Colonic mucosa (tissue), 4 donors: ENCODE data around the gene OPCML. TPM values are rescaled to one million over a fixed set of nuclear protein-coding genes. Genes with fewer than 3 reads are reported as not detected.

ENCODE experiments used
- DNase-seq: peaks from one replicate; pipeline ENCODE4 v3.0.0-alpha.2; 2020
- H3K27ac ChIP-seq: fragments of 200-600 bp; one replicate; pipeline ENCODE4 v1.8.0; 2021
- H3K27me3 ChIP-seq: fragments of 200-600 bp; one replicate; pipeline ENCODE4 v1.8.0; 2021
- H3K36me3 ChIP-seq: fragments of 200-600 bp; one replicate; pipeline ENCODE4 v1.8.0; 2021
- H3K4me1 ChIP-seq: fragments of 200-600 bp; one replicate; pipeline ENCODE4 v1.8.0; 2021; ENCODE audit warnings: mild to moderate bottlenecking
- H3K4me3 ChIP-seq: fragments of 200-600 bp; one replicate; pipeline ENCODE4 v1.8.0; 2021
- H3K9ac ChIP-seq, 2 donors: one replicate each; pipeline ENCODE4 v1.7.0; 2013; ENCODE audit warnings: control low read depth in 2 of 2, low read depth in 2 of 2, low read length in 2 of 2
- H3K9me3 ChIP-seq: fragments of 200-600 bp; one replicate; pipeline ENCODE4 v1.8.0; 2021
- intact Hi-C: fragments of 100-400 bp; cut with DNase I; formaldehyde crosslinking; loops from one replicate; pipeline ENCODE4 v1.14.1; 2022
- total RNA-seq, 2 donors: library from RNA; stranded (reverse); fragmentation: NEBNext Ultra II Directional in 1 of 2; extraction: Animal tissue kit (Norgen Biotek cat#: 25700) in 1 of 2; gene quantifications; one replicate each; pipeline ENCODE4 v1.2.1, GENCODE V29; 2021
- TF ChIP-seq, protein P1 (sequence below): fragments of 200-600 bp; IDR thresholded peaks from one replicate; pipeline ENCODE4 v1.8.0; 2022; ENCODE audit warnings: antibody characterized with exemption, mild to moderate bottlenecking
- donor health status: healthy.
- donor health status: DM: no; HTN: no; CAD: no.
- donor health status: DM: no; HTN: no; CAD: no.

OPCML gene
- total RNA-seq, 2 donors from 2014 or later: 0.08 TPM; not detected in 1

DNA sequence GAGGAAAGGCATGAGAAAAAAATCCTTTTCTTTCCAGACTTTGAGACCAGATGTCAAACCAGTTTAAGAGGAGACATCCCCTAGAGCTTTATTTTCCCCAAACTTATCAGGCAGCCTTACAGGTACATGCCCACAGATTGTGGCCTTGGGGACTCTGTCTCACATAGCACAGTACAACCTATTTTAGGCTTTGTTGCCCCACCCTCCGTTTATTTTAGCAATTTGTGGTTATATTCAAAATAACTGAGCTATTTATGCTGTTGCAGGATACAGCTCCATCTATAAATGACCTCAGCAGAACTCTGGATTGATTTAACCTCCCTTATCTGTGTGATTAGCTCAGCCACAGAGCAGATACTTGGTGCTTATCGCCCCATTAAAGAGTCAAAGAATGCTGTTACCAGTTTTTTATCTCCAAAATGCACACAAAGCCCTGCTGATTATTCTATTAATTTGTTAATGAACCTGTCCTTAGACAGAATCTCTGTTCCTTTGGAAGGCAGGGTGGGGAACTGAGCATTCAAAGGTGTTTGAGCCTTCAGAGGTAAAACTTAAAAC is 525.2 kb downstream of the OPCML start:
- Histone ChIP-seq H3K9me3 (no peaks in the 10 kb centered on the region), H3K9ac (no peak overlapping the region), H3K4me3 (no peak overlapping the region), H3K4me1 (no peaks in the 10 kb centered on the region), H3K27me3 (no peaks in the 10 kb centered on the region), H3K36me3 (no peaks in the 10 kb centered on the region), H3K27ac (no peak overlapping the region)
- intact Hi-C loops: no loop called here
- TF ChIP-seq, protein P1, sequence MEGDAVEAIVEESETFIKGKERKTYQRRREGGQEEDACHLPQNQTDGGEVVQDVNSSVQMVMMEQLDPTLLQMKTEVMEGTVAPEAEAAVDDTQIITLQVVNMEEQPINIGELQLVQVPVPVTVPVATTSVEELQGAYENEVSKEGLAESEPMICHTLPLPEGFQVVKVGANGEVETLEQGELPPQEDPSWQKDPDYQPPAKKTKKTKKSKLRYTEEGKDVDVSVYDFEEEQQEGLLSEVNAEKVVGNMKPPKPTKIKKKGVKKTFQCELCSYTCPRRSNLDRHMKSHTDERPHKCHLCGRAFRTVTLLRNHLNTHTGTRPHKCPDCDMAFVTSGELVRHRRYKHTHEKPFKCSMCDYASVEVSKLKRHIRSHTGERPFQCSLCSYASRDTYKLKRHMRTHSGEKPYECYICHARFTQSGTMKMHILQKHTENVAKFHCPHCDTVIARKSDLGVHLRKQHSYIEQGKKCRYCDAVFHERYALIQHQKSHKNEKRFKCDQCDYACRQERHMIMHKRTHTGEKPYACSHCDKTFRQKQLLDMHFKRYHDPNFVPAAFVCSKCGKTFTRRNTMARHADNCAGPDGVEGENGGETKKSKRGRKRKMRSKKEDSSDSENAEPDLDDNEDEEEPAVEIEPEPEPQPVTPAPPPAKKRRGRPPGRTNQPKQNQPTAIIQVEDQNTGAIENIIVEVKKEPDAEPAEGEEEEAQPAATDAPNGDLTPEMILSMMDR: no peak
- DNase-seq: no peak

DNA sequence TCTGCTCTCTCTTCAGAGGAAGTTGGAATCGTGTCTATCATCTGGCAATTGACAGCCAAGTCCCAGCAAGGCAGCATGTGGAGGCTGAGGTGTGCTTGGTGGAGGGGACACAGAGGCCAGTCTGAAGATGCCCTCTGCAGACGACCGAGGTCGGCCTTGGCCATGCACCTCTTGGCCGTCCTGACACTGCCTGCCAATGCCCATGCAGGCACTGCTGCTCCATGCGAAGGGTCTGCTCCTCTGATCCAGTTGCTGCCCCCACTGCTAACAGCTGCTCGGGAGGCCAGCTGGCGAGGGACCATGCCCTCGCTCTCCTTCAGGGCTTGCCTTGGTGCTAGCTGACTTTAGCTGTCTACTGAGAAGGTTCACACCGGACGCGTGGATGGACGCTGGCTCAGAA is 527.9 kb downstream of the OPCML start:
- no peak overlapping the region for H3K9ac ChIP-seq
- no peak overlapping the region for H3K4me3 ChIP-seq
- intact Hi-C loops: no loop called here
- H3K27ac ChIP-seq: no peak overlapping the region
- DNase-seq: no peak
- no peaks in the 10 kb centered on the region for H3K4me1 ChIP-seq
- no peaks in the 10 kb centered on the region for H3K9me3 ChIP-seq
- TF ChIP-seq, protein P1: no peak
- no peaks in the 10 kb centered on the region for H3K27me3 ChIP-seq
- H3K36me3 ChIP-seq: no peaks in the 10 kb centered on the region

- TF ChIP-seq, protein P1: no peak
- Histone ChIP-seq H3K4me1 (no peaks in the 10 kb centered on the region), H3K27me3 (no peaks in the 10 kb centered on the region), H3K36me3 (no peaks in the 10 kb centered on the region), H3K27ac (no peak overlapping the region), H3K9me3 (no peaks in the 10 kb centered on the region), H3K9ac (no peak overlapping the region), H3K4me3 (no peak overlapping the region)
- intact Hi-C loops: no loop called here
- DNase-seq: no peak
Measured at GRCh38 chr11:132999516-132999915, 532.8 kb downstream of the OPCML start.

DNA sequence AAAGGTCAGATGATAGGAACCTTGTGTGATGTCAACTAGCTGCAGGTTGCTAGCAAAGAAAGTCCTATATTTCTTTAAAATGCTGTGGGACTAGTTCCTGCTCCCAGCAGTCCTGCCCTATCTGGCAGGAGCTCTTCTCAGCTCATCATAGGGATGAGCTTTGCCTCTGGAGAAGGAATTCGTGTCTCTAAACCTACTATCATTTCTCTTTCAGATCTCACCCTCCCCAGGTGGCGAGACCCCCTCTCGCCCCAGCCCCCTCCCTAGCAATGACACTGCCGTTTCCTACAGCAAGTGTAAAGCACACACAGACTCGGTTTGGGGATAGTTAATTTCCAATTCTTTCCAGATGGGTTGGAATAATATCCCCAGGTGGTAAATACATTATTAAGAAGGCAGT is 533.3 kb downstream of the OPCML start:
- Histone ChIP-seq H3K36me3 (no peaks in the 10 kb centered on the region), H3K27me3 (no peaks in the 10 kb centered on the region), H3K4me3 (no peak overlapping the region), H3K9me3 (no peaks in the 10 kb centered on the region), H3K9ac (no peak overlapping the region), H3K4me1 (no peaks in the 10 kb centered on the region), H3K27ac (no peak overlapping the region)
- no peak for DNase-seq
- intact Hi-C loops: no loop called here
- TF ChIP-seq, protein P1: no peak

DNA sequence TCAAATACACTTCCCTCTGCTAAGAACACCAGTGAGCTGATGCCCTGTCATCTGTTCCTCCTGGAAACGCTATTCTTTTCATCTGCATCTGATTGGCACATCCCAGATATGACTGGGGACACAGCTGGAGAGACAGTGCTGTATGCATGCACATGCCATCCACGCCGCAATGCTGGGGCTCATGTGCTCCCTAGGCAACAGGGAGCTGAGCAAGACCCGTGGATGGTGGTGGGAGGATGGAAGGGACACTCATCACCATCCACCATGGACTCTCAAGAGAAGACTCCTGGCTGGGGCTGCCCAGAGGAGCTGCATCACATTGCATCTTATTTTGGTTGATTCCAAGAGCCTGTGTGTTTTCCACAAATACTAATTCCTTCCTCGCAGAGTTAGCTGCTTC is 534.9 kb downstream of the OPCML start:
- TF ChIP-seq, protein P1: no peak
- no peak for DNase-seq
- no peaks in the 10 kb centered on the region for H3K9me3 ChIP-seq
- H3K36me3 ChIP-seq: no peaks in the 10 kb centered on the region
- H3K4me1 ChIP-seq: no peaks in the 10 kb centered on the region
- H3K27me3 ChIP-seq: no peaks in the 10 kb centered on the region
- H3K4me3 ChIP-seq: no peak overlapping the region
- H3K9ac ChIP-seq: no peak overlapping the region
- intact Hi-C loops: no loop called here
- no peak overlapping the region for H3K27ac ChIP-seq
